NCI-H2107 treated with DMSO at 0.1 percent for 48 hours (cell line): ENCODE data around the gene ATP1A1.

ENCODE experiments used
- DNase-seq: peaks from one replicate; lab custom pipeline; 2025; ENCODE audit not compliant: unreplicated experiment; lab: John Stamatoyannopoulos, UW

ATP1A1 gene

DNA sequence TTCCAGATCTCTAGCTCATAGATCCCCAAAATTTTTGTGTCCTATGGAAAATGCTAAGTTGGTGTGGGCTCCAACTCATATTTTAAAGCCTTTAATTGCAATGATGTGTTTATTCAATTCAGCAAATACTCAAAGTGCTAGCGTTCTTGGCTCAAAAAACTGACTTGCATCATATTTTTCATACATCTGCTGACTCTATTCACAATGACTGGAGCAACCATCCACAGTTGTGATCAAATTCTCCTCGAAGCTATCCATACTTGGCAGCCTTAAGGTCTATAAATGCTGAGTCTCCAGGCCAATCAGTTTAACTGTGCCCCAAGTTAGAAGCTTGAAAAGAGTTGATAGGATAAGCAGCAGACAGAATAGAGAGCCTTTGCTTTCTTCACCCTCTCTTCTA is 2.9 kb upstream of the ATP1A1 start:
- no peak for DNase-seq

DNA sequence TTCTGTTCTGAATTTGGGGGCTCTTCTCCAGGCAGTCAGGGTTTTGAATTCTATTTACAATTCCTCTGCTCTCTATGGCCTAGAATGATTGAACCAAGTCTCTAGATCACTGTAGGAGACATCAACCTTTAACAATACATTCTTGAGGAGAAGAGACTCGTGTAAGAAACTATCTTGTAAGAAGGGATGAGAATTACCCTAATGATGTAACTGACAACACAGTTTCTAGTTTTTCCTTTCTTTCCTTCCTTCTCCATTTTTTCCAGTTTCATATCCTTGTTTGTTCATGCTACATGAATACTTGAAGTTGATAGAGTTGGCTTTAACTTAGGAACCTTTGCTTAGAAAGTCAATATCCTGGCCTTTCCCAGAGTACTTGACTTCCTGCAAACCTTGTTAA is 1.3 kb upstream of the ATP1A1 start:
- DNase-seq, result no peak

DNA sequence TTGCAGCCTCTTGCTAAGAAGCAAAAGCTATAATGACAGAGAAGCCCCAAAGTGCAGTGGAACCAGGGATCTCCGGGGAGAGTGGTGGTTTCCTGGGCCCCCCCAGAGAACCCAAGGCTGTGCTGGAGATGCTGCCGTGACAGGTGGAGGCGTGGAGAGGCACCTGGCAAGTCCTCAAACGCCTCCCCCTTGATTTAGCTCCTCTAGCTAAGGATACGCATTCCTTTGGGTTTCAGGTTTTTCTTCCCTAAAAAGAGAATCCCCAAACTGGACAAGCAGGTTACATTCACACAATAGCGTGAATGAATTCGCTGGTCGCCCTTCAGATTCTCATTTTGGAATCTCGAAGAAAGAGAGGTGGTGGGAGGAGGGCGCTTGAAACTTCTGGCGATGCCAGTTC is 853 bp upstream of the ATP1A1 start:
- no peak for DNase-seq

DNA sequence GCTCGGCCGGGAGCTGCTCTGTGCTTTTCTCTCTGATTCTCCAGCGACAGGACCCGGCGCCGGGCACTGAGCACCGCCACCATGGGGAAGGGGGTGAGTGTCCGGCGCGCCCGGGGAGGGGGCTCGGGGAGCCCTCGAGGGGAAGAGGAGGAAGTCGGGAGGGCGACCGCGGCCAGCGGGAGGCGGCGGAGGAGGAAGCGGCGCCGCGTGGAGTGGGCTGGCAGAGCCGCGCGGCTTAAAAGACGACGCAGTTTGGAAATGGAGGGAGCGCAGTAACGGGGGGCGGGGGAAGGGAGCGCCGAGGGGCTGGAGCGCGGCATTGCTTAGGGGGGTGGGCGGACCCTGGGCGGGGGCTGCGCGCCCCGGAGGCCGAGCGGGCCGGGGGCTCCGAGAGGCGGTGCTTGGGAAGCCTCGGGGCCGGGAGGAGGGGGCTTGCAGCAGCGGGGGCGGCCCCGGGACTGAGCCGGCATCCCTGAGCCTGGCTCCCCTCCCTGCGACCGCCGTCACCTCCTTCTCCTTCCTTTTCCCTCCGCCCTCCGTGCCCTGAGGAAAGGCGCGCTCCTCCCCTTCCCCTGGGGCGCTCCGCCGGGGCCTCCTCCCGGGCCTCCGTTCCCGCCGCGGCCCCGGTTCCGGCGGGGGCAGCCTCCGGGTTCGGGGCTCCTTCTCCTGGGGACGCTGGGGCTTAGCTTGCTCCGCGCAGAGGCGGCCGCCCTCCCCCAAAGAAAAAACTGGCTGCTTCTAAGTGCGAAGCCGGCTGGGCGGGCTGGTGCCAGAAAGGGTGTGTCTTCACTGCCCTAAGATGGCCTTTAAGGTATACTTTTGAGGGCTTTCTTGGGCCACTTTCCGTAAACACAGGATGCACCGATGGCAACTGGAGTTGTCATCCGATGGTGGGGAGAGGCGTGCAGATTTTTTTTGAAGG is 648 bp downstream of the ATP1A1 start:
- peak; percentile 29 for DNase-seq

DNA sequence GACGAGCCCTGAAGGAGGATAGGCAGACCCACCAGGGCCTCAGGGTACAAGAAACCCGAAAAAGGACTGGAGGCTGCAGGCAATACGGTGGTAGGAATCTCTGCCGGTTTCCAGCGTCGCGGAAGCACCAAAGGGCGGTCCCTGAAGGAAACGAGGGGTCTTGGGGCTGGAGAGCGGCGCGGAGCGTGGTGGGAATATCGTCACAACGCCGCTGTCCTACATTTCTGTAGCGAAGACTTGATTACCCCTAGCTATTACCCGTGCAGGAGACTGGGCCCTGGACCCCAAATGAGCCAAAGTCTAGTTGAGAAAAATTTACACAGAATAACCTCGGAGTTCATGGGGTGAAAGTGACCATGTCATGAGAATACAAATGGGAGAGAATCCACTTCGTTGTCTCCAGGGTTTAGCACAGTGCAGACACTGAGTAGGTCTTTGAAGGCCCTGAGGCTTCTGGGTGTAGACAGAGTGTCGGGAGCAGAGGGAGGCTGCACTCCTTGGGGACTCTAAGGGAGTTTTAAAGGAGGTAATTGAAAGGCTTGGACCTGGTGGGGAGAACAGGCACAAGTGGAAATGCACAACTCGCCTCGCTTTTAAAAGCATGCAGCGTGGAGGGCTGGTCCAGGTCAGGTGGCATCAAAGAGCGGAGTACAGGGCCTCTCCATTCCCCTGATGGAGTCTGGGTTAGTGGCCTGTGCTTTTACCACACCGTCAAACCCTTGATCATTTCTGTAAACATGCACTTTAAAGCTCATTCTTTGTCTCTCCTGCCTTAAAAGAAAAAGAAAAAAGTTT is 1.5 kb downstream of the ATP1A1 start:
- peak; percentile 46 for DNase-seq

DNA sequence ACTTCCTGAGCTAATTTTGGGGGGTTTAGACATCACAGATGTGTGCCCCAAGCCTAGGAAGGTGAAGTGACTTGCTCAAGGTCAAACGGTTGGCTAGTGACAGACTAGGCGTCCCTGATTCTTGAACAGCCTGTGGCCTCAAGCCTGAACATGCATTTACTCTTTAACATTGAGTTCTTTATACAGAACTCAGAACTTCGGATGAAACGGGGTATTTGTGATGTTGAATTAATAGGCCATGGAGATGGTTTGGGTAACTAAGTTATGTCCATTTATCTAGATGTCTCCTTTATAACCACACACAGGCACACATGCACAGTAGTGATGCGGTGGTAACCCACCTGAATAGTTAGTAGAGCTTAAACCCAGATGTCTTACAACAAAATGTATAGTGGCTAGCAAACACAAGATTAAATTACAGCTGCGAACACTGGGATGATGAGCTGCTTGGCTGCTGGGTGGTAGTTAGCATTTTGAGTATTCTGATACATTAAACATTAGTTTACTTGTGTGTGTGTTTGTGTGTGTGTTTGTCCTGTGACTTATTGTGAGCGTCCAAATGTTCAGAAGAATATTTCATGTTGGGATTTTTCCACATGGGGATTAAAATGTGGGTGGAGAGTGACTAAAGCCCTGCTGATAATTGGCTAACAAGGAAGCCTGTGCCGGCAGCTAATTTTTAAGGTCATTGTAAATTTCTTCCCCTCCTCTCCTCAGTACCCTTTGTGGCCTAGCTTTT is 2.3 kb downstream of the ATP1A1 start:
- no peak for DNase-seq

DNA sequence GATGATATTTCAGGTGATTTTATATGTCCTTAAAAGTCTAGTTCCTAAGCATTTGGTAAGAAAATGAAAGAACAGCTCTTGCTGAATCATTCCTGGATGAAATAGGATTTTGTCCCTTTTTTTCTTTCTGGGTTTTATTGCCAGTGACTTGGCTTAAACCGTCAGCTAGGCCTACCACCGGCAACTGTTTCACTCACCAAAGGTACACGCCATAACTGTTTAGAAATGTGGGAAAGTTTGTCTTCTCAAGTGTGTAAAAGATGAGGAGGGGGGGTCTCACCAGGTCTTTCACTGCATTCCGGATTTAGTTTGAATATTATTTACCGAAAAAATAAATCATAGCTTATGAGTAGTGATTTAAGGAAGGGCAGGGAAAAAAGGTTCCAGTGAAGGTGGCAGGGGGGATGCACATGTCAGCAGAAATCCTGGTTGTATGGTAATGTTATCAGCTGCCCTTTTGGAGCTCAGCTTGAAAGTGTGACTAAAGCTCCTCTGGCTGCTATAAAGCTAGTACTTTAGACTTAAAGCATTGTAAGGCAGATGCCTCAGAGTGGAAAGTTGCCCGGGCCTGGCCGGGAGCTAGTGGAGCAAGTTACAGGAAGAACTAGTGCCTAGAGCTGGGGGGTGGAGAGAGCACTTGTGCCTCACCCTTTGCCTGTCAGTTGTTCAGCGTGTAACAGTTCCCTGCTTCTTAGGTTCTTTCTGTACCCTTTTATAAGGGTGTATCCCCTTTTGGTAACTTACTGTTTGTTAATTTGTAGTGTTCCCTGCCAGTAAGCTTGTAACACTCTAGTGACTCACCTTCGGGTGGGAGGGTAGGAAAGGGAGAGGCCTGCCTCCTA is 3.1 kb downstream of the ATP1A1 start:
- DNase-seq, result no peak

DNA sequence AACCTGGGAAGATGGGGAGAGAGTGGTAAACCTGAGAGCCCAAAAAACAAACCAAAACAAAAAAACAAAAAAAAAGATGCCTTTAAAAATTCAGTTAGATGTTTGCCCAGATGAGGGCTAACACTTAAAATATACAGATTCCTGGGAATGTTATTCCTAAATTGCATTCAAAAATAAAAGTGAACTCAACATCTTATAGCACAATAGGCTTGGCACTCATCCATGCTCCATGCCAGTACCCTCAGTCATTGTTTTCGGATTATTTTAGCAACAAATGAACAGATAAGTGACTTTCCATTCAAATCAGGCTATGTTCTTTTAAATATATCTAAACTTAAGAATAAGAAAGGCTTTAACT is 3.7 kb downstream of the ATP1A1 start:
- DNase-seq, result peak; percentile 38

DNA sequence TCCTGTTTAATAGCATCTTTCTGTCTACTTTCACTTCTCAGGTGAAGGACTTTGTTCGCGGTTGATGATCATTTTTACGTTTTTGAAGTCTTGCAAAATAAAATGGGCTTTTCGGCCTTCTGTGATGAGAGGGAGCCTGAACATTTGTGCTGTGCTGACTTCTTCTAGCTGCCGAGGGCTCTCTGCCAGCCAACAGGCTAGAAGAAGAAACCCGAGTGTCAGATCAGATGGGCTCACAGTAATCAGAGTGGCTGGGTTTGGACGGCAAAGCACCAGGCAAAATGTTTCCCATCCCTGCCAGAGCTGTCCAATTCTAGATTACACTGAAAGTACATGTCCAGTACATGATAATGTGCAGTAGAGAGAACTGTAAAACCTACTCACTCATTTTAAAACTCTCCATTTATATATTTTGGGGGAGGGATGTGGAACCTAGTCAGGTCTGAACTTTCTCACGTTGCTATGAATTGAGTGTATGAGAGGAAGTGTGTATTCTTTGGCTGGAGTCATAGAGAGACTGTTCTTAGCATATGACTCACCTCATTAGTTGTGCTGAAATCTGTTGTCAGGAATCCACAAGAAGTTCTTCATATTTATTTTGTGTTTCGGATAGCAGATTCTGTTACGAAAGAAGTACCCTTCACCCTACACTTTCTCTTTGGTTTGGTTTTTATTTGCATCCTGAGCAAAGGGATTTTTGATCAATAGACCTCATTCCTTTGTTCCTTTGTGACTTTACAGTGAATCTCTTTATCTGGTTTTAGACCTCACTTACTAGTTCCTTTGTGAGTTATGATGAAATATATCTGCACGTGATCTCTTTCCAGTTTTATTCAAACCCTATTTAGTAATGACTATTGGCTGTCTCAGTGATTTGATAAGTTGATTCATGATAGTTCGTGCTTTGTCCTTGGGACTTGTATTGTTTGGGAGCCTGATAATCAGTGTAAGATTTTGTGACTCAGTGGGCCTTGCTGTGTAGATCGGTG is 4.8 kb downstream of the ATP1A1 start:
- DNase-seq, result peak; percentile 62

DNA sequence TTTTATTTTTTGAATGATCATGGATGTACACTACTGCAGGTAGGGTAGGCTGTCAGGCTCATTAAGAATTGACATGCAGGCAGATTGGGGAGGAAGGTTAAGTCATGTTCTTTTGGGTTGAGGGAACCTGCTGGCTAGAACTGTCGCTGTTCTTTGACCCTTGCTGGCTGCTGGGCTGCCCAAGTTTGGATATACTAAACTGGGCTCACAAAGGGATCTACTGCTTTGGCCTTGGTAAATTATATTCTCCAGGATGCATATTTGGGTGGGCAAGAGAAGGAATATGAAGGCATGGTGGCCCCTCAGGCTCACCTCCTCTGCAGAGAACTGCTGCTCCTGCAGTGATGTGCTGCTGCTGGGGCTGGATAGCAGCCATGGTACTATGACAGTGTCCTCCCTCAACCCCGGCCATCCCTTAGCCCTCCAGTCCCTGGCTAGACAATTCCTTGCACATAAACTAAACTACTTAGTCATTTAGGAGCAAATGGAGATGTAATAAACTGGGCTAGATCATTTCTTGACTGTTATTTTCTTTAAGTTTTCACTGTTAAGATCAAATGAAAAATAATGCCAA is 6.1 kb downstream of the ATP1A1 start:
- DNase-seq, result no peak

DNA sequence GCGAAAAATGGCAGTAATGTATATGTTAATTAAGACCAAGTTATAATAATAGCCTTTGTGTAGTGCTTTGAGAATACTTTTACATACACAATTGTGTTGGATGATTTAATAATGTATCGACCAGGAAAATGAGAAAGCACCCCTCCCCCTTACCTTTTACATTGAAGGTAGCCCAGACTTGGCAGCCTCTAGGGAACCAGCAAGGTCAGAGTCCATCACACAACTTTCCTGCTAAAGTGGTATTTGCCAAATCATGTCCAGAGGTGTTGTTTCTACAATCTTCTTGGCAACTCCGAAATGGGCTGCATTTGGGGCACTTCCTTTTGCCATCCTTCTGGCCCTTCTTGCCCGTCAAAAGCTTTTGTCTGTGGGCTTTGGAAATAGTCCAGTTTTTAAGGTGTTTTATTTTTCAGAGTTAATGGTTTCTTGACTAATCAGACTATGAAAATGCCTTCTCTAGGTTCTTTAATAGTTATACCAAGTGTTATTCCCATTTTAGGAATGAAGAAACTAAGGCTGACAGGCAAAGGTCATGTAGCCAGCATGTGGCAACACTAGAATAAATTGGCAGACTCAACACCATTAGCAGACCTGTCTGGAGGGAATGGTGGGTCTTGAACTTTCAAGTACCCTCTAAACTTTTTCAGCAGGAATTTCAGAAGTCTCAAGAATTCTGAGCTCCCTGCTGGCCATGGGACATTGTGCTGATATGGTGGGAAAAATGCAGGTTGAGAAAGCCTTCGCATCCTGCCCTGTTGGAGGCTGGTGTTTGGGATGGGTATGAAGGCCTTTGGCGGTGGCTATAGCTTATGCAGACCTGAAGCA is 6.8 kb downstream of the ATP1A1 start:
- DNase-seq, result no peak

DNA sequence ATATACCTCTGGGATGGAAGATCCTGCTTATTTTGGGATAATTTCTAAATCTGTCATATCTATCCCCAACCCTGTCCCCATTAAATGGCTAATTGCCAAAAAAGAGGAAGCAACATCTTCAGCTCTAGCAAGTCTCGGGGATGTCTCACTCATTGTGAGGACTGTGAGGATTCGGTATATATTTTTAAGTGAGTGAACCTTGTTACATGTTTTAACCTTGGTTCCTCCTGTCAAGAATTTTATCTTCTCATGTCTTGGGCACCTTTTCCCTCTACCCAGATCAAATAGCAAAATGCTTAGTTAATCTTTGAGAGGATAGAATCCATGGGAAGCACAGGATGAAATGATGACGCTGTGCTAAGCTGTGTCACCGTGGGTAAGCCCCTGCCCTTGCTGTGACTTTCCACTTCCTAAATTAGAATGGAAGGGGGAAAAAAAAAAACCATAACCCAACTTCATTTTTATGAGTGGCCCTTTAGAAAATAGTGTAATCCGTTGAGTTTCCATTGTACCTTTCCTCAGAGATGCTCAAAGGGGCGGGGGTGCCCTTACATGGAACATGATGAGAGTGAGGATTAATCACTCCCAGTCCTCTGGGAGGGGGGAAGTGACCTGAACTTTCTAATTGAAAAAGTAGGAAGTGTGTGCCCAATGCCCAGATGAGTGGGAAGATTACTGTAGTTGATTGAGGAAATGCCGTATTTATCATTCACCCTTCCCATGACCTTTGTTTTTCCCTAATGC is 7.6 kb downstream of the ATP1A1 start:
- DNase-seq, result no peak

DNA sequence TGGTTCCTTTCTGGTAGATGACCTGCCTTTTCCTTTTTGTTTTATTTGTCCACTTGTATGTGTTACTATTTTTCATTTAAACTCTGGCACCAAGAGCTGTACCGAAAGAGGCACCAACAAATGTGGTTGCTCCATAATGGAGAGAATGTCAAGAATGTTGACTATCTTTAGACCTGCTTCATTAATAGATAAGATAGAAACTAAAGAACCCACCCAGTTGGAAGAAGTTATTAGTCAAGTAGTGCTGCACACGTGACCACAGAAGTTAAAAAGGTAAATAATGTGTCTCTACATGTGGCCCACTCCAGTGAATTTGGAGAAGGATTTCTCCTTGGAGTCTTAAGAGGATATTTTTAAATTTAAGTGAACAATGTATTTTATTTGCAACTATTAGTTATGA is 9.3 kb downstream of the ATP1A1 start:
- DNase-seq, result no peak

DNA sequence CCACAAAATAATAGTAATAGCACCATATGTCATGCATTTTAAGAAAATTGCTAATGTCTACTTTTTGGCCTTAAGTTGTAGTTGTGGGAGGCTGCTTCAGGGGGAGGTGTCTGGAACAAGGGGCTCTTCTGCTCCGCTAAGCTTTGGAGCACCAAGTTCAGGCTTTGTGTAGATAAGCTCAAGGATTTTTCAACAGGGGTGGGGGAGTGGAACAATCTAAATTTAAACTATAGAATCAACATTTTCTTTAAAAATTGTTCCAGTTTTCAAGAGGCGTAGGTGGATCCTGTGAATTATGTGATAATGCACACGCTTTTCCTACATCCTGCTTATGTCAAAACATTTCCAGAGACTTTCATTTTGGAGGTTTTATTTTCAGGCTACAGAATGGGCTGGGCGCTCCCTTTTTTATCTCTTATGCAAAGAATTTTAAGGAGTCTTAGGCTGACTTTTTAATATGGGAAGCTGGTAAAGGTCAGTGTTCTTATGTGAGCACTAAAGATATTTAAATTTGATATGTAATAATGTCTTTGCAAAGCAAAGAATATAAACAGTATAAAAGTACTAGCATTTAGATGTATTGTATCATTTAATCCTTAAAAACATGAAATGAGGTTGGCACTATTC is 9.9 kb downstream of the ATP1A1 start:
- DNase-seq, result no peak

DNA sequence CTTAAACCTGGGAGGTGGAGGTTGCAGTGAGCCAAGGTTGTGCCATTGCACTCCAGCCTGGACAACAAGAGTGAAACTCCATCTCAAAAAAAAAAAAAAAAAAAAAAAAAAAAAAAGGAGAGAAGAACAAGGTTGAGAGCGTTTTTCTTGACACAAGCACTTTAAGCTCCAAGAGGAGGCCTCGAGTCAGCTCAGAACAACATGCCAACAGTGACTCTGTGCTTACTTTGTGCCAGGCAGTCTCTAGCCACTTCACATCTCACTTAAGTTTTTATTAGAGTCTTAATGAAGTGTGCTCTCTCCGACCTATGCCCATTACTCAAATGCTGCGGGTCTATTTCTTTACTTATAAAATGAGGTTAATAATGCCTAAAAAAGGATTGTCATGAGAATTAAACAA is 13.0 kb downstream of the ATP1A1 start:
- no peak for DNase-seq

DNA sequence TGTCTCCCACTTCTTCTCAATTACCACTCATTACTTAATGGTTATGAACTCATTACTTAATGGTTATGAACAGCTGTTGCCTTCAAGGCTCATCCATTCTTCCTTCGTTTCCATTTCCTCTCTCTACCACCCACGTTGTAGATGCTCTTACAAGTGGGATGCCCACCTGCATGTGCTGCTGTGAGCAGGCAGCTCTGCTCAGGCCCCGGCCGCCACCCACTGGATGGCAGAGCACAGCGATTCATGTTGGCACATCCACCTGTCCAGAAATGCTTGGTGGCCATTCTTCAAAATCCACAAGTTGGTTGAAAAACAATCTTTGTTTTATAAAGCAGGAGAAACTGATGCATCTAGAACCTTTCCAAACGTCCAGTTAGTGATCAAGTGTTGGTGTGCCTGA is 14.5 kb downstream of the ATP1A1 start:
- DNase-seq, result no peak

DNA sequence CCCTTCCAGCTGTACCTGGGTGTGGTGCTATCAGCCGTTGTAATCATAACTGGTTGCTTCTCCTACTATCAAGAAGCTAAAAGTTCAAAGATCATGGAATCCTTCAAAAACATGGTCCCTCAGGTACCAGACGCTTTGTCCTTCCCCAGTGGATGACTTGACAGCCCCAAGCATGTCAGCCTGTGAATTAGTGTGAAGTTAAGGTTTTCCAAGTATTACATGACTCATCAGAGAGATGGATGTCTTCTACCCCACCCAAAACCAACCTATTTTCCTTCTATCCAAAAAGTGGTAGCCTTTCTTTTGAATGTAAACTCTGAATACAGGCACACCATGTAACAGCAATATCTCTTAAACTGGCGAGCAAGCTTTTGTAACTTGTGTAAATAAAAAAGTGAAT is 15.1 kb downstream of the ATP1A1 start:
- DNase-seq, result no peak
